GM23338 (cell line): ENCODE data around the gene DGCR8. TPM values are rescaled to one million over a fixed set of nuclear protein-coding genes. Genes with fewer than 3 reads are reported as not detected.

Experiments used
- ATAC-seq: fragments of 200-7000 bp; cut with Tn5 transposase; 3 replicates; pipeline ENCODE4 v1.9.1; 2020
- DNase-seq: peaks from one replicate; pipeline ENCODE4 v3.0.0-alpha.2; 2015; ENCODE audit warnings: low spot score
- H2AFZ ChIP-seq: fragments of 200-600 bp; sonication (generic); 2 replicates; pipeline ENCODE4 v1.8.0; 2016; ENCODE audit warnings: antibody characterized with exemption, mild to moderate bottlenecking, moderate library complexity
- H3F3A ChIP-seq: fragments of 200-600 bp; sonication (generic); replicated peaks from 2 replicates; pipeline ENCODE4 v1.8.0; 2017; ENCODE audit warnings: antibody characterized with exemption, mixed run types, low read depth
- H3K27ac ChIP-seq: fragments of 200-600 bp; sonication (generic); 2 replicates; pipeline ENCODE4 v1.6.1; 2016; ENCODE audit warnings: low read depth
- H3K27me3 ChIP-seq: fragments of 200-600 bp; sonication (generic); 2 replicates; pipeline ENCODE4 v1.8.0; 2016; ENCODE audit warnings: mild to moderate bottlenecking, mixed run types, moderate library complexity; ENCODE audit not compliant: insufficient read depth
- H3K36me3 ChIP-seq: fragments of 200-600 bp; sonication (generic); 2 replicates; pipeline ENCODE4 v1.8.0; 2016; ENCODE audit warnings: mild to moderate bottlenecking; ENCODE audit not compliant: insufficient read depth
- H3K4me1 ChIP-seq: fragments of 200-600 bp; sonication (generic); 2 replicates; pipeline ENCODE4 v1.8.0; 2016; ENCODE audit warnings: mild to moderate bottlenecking, moderate library complexity; ENCODE audit not compliant: insufficient read depth
- H3K4me2 ChIP-seq: fragments of 200-600 bp; sonication (generic); 2 replicates; pipeline ENCODE4 v1.7.1; 2017; ENCODE audit warnings: mixed run types
- H3K4me3 ChIP-seq: fragments of 200-600 bp; sonication (generic); 2 replicates; pipeline ENCODE4 v1.6.1; 2016; ENCODE audit warnings: mixed run types
- H3K79me2 ChIP-seq: fragments of 200-600 bp; sonication (generic); replicated peaks from 2 replicates; pipeline ENCODE4 v1.8.0; 2017; ENCODE audit warnings: mild to moderate bottlenecking; ENCODE audit not compliant: insufficient read depth
- H3K9me2 ChIP-seq: fragments of 200-600 bp; sonication (generic); 2 replicates; pipeline ENCODE4 v1.8.0; 2017; ENCODE audit not compliant: insufficient read depth
- H4K20me1 ChIP-seq: fragments of 200-600 bp; sonication (generic); replicated peaks from 2 replicates; pipeline ENCODE4 v1.8.0; 2017; ENCODE audit warnings: mild to moderate bottlenecking; ENCODE audit not compliant: insufficient read depth
- H3K27ac Mint-ChIP-seq: 2 replicates; pipeline ENCODE4 v1.8.0; 2020; ENCODE audit warnings: inconsistent platforms, mild to moderate bottlenecking, moderate library complexity, mixed read lengths
- H3K27me3 Mint-ChIP-seq: 3 replicates; pipeline ENCODE4 v1.8.0; 2022; ENCODE audit warnings: low read depth, mild to moderate bottlenecking, moderate library complexity, mixed read lengths, inconsistent platforms; ENCODE audit not compliant: insufficient read depth, poor library complexity
- H3K36me3 Mint-ChIP-seq: 3 replicates; pipeline ENCODE4 v1.8.0; 2021; ENCODE audit warnings: low read depth, mild to moderate bottlenecking, inconsistent platforms, moderate library complexity, mixed read lengths
- H3K4me1 Mint-ChIP-seq: 3 replicates; pipeline ENCODE4 v1.8.0; 2020; ENCODE audit warnings: mild to moderate bottlenecking, inconsistent platforms, mixed read lengths
- H3K4me3 Mint-ChIP-seq: 3 replicates; pipeline ENCODE4 v1.8.0; 2021; ENCODE audit warnings: moderate library complexity, mild to moderate bottlenecking, inconsistent platforms, mixed read lengths
- H3K9me3 Mint-ChIP-seq: 3 replicates; pipeline ENCODE4 v1.8.0; 2020; ENCODE audit warnings: moderate library complexity, mild to moderate bottlenecking, inconsistent platforms, mixed read lengths
- CREB1 ChIP-seq: fragments of 250-450 bp; sonication (Bioruptor Pico); IDR thresholded peaks from 2 replicates; pipeline ENCODE4 v1.5.0; 2020; ENCODE audit warnings: low read depth, mild to moderate bottlenecking, moderate library complexity
- CTCF ChIP-seq, 2 experiments: fragments of 200-600 bp in 1 of 2; sonication (generic) in 1 of 2; conservative IDR thresholded peaks; 2 replicates each; pipeline versions ENCODE4 v1.5.1 to v1.6.1; 2016 to 2017; ENCODE audit warnings: antibody characterized with exemption in 2 of 2, low read depth in 2 of 2, mild to moderate bottlenecking in 2 of 2, moderate library complexity in 1 of 2
- ETS1 ChIP-seq: IDR thresholded peaks from 2 replicates; pipeline ENCODE4 v1.6.1; 2016; ENCODE audit warnings: antibody characterized with exemption
- EZH2 ChIP-seq: fragments of 200-600 bp; sonication (generic); IDR thresholded peaks from one replicate; pipeline ENCODE4 v1.8.0; 2017; ENCODE audit warnings: antibody characterized with exemption, mild to moderate bottlenecking, low read depth; ENCODE audit not compliant: unreplicated experiment
- EZH2phosphoT487 ChIP-seq: fragments of 200-600 bp; sonication (generic); IDR thresholded peaks from one replicate; pipeline ENCODE4 v1.8.1; 2018; ENCODE audit warnings: antibody characterized with exemption; ENCODE audit not compliant: unreplicated experiment
- JUNB ChIP-seq: IDR thresholded peaks from one replicate; pipeline ENCODE4 v1.6.1; 2016; ENCODE audit warnings: antibody characterized with exemption; ENCODE audit not compliant: unreplicated experiment
- NANOG ChIP-seq: IDR thresholded peaks from 2 replicates; pipeline ENCODE4 v1.6.1; 2016; ENCODE audit warnings: antibody characterized with exemption, borderline replicate concordance
- POLR2AphosphoS5 ChIP-seq: IDR thresholded peaks from 2 replicates; pipeline ENCODE4 v1.6.1; 2016; ENCODE audit warnings: antibody characterized with exemption, low read depth
- REST ChIP-seq: IDR thresholded peaks from one replicate; pipeline ENCODE4 v1.6.1; 2018; ENCODE audit warnings: antibody characterized with exemption; ENCODE audit not compliant: unreplicated experiment
- STAT1 ChIP-seq: IDR thresholded peaks from one replicate; pipeline ENCODE4 v1.6.1; 2016; ENCODE audit warnings: antibody characterized with exemption; ENCODE audit not compliant: unreplicated experiment
- ZNF114 ChIP-seq: fragments of 250-450 bp; sonication (Bioruptor Pico); IDR thresholded peaks from 2 replicates; pipeline ENCODE4 v1.5.0; 2020; ENCODE audit warnings: mild to moderate bottlenecking, moderate library complexity
- ZNF331 ChIP-seq: fragments of 250-450 bp; sonication (Bioruptor Pico); IDR thresholded peaks from 2 replicates; pipeline ENCODE4 v1.5.0; 2020; ENCODE audit warnings: low read depth, mild to moderate bottlenecking, moderate library complexity
- ZNF462 ChIP-seq: fragments of 250-450 bp; sonication (Bioruptor Pico); IDR thresholded peaks from 2 replicates; pipeline ENCODE4 v1.5.0; 2020; ENCODE audit warnings: mild to moderate bottlenecking, moderate library complexity
- polyA plus RNA-seq: library from polyadenylated mRNA; unstranded; fragments of >200 nt; fragmentation: Nextera tagmentation; extraction: Ambion mirVana; gene quantifications from 2 replicates; pipeline ENCODE4 v1.2.1, GENCODE V29; 2016
- total RNA-seq: library from RNA; depleted of rRNA; stranded (reverse); fragments of >200 nt; shearing (Covaris generic); gene quantifications from 2 replicates; pipeline ENCODE4 v1.2.3, GENCODE V29; 2014

Gene DGCR8
- total and polyA plus RNA-seq, 2 experiments from 2014 or later, result 12.2 to 48.9 TPM

- Mint-ChIP-seq H3K4me3 (no peak overlapping the region), H3K36me3 (no peaks in the 10 kb centered on the region; the same call in 2 of the 3 replicates), H3K27ac (no peak overlapping the region), H3K27me3 (peaks cover 10% of the 10 kb centered on the region), H3K9me3 (no peaks in the 10 kb centered on the region), H3K4me1 (no peaks in the 10 kb centered on the region)
- H3K79me2 ChIP-seq, result no peaks in the 10 kb centered on the region
- H3K27me3 ChIP-seq, result no peaks in the 10 kb centered on the region
- TF ChIP-seq CREB1 (no peak), EZH2phosphoT487 (no peak), JUNB (no peak), STAT1 (no peak), NANOG (no peak), ZNF114 (no peak), CTCF (conservative IDR thresholded peaks at IDR 0.05; ENCODE audit: low read depth in 2 of 2) (no peak), EZH2 (no peak), REST (no peak), ETS1 (no peak), POLR2AphosphoS5 (no peak), ZNF462 (CRISPR knock-in tag) (no peak), ZNF331 (no peak)
- ATAC-seq, result no peak
- H3K4me2 ChIP-seq, result no peak overlapping the region
- no peaks in the 10 kb centered on the region for H3F3A ChIP-seq
- no peak overlapping the region for H3K27ac ChIP-seq
- no peak overlapping the region for H3K4me3 ChIP-seq
- H3K9me2 ChIP-seq, result no peaks in the 10 kb centered on the region
- DNase-seq, result no peak
- H3K4me1 ChIP-seq, result no peaks in the 10 kb centered on the region
- no peak overlapping the region for H2AFZ ChIP-seq
- H3K36me3 ChIP-seq, result no peaks in the 10 kb centered on the region
- H4K20me1 ChIP-seq, result no peaks in the 10 kb centered on the region
Observed at GRCh38 chr22:20039683-20040325, 40.2 kb upstream of the DGCR8 start.
